GM23338 (cell line): ENCODE data around the gene NEU4.

Experiments used
- CTCF ChIP-seq, 2 experiments: fragments of 200-600 bp in 1 of 2; sonication (generic) in 1 of 2; conservative IDR thresholded peaks; 2 replicates each; pipeline versions ENCODE4 v1.5.1 to v1.6.1; 2016 to 2017; ENCODE audit warnings: antibody characterized with exemption in 2 of 2, low read depth in 2 of 2, mild to moderate bottlenecking in 2 of 2, moderate library complexity in 1 of 2
- EZH2 ChIP-seq: fragments of 200-600 bp; sonication (generic); IDR thresholded peaks from one replicate; pipeline ENCODE4 v1.8.0; 2017; ENCODE audit warnings: antibody characterized with exemption, mild to moderate bottlenecking, low read depth; ENCODE audit not compliant: unreplicated experiment
- EZH2phosphoT487 ChIP-seq: fragments of 200-600 bp; sonication (generic); IDR thresholded peaks from one replicate; pipeline ENCODE4 v1.8.1; 2018; ENCODE audit warnings: antibody characterized with exemption; ENCODE audit not compliant: unreplicated experiment
- POLR2AphosphoS5 ChIP-seq: IDR thresholded peaks from 2 replicates; pipeline ENCODE4 v1.6.1; 2016; ENCODE audit warnings: antibody characterized with exemption, low read depth
- REST ChIP-seq: IDR thresholded peaks from one replicate; pipeline ENCODE4 v1.6.1; 2018; ENCODE audit warnings: antibody characterized with exemption; ENCODE audit not compliant: unreplicated experiment
- ZNF114 ChIP-seq: fragments of 250-450 bp; sonication (Bioruptor Pico); IDR thresholded peaks from 2 replicates; pipeline ENCODE4 v1.5.0; 2020; ENCODE audit warnings: mild to moderate bottlenecking, moderate library complexity
- ZNF331 ChIP-seq: fragments of 250-450 bp; sonication (Bioruptor Pico); IDR thresholded peaks from 2 replicates; pipeline ENCODE4 v1.5.0; 2020; ENCODE audit warnings: low read depth, mild to moderate bottlenecking, moderate library complexity
- ZNF462 ChIP-seq: fragments of 250-450 bp; sonication (Bioruptor Pico); IDR thresholded peaks from 2 replicates; pipeline ENCODE4 v1.5.0; 2020; ENCODE audit warnings: mild to moderate bottlenecking, moderate library complexity

GRCh38 chr2:241801611-241802420, 7.2 kb upstream of the NEU4 start:
- TF ChIP-seq CTCF (conservative IDR thresholded peaks at IDR 0.05; ENCODE audit: low read depth in 2 of 2) (no peak), ZNF114 (CRISPR knock-in tag) (no peak), EZH2 (no peak), ZNF331 (no peak), EZH2phosphoT487 (no peak), ZNF462 (CRISPR knock-in tag) (no peak), REST (no peak), POLR2AphosphoS5 (no peak)
